ENCODE measurements around the gene EPN2.

- TF ChIP-seq CTCF (IDR thresholded peaks at IDR 0.05) = no peak
- no peak for TF ChIP-seq POLR2AphosphoS5 (IDR thresholded peaks at IDR 0.05)
- TF ChIP-seq POLR2A (IDR thresholded peaks at IDR 0.05) = no peak
Observed at GRCh38 chr17:19286751-19287341, 49.7 kb downstream of the EPN2 start.
